Measurements from ENCODE around the gene PKDREJ.

The PKDREJ gene

DNA sequence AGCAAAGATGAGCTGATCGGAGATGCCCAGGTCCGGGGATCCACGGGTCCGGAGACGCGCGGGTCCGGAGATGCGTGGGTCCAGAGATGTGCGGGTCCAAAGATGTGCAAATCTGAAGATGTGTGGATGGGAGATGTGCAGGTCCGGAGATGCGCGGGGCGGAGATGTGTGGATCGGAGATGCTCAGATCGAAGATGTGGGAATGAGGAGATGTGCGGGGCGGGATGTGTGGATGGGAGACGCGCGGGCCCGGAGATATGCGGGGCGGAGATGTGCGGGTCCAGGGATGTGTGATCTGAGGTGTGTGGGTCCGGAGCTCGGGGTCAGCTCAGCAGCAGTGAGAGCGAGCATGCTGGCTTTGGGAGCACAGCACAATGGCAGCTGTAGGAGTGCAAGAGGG lies 48.5 kb downstream of the PKDREJ start:
- no peaks in the 10 kb centered on the region for H3K79me2 ChIP-seq (ENCODE audit: control insufficient read depth, low read length)
- no peak for TF ChIP-seq EZH2phosphoT487 (IDR thresholded peaks at IDR 0.05; ENCODE audit: borderline replicate concordance, low read length)
- TF ChIP-seq, protein P1, sequence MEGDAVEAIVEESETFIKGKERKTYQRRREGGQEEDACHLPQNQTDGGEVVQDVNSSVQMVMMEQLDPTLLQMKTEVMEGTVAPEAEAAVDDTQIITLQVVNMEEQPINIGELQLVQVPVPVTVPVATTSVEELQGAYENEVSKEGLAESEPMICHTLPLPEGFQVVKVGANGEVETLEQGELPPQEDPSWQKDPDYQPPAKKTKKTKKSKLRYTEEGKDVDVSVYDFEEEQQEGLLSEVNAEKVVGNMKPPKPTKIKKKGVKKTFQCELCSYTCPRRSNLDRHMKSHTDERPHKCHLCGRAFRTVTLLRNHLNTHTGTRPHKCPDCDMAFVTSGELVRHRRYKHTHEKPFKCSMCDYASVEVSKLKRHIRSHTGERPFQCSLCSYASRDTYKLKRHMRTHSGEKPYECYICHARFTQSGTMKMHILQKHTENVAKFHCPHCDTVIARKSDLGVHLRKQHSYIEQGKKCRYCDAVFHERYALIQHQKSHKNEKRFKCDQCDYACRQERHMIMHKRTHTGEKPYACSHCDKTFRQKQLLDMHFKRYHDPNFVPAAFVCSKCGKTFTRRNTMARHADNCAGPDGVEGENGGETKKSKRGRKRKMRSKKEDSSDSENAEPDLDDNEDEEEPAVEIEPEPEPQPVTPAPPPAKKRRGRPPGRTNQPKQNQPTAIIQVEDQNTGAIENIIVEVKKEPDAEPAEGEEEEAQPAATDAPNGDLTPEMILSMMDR (IDR thresholded peaks at IDR 0.05; ENCODE audit: low read depth, low read length, poor library complexity, severe bottlenecking) = no peak
- no peaks in the 10 kb centered on the region for H3K4me1 ChIP-seq (ENCODE audit: control insufficient read depth, low read length)
- H3F3A ChIP-seq (ENCODE audit: control insufficient read depth, insufficient read depth) = no peaks in the 10 kb centered on the region
- H3K27ac ChIP-seq (ENCODE audit: low read depth, low read length) = no peak overlapping the region
- H3K27me3 ChIP-seq (ENCODE audit: control insufficient read depth, low read length) = no peaks in the 10 kb centered on the region
- no peaks in the 10 kb centered on the region for H4K20me1 ChIP-seq (ENCODE audit: control insufficient read depth, insufficient read depth, low read depth, low read length)
- H3K9me3 ChIP-seq (ENCODE audit: control insufficient read depth, insufficient read depth, low read length) = no peaks in the 10 kb centered on the region
- no peak overlapping the region for H3K4me3 ChIP-seq (ENCODE audit: low read length)
- H3K4me2 ChIP-seq (ENCODE audit: low read length) = no peak overlapping the region
- H3K9me2 ChIP-seq (replicated peaks; ENCODE audit: control insufficient read depth, low read length) = no peaks in the 10 kb centered on the region
- no peaks in the 10 kb centered on the region for H3K36me3 ChIP-seq (ENCODE audit: control insufficient read depth, low read length)

DNA sequence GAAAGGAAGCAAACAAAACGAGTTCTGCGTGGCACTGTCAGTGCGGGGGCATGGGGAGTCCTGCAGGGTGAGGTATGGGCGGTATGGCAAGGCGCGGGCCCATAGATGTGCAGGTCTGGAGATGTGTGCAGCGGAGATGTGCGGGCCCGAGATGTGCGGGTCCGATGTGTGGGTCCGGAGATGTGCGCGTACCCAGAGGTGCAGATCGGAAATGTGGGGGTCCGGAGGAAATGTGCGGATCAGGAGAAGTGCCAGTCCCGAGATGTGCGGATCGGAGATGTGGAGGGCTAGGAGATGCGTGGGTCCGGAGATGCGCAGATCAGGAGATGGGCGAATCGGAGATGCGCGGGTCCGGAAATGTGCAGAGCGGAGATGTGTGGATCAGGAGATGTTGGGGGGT lies 49.0 kb downstream of the PKDREJ start:
- H3K4me3 ChIP-seq (ENCODE audit: low read length) = no peak overlapping the region
- no peaks in the 10 kb centered on the region for H3F3A ChIP-seq (ENCODE audit: control insufficient read depth, insufficient read depth)
- no peaks in the 10 kb centered on the region for H4K20me1 ChIP-seq (ENCODE audit: control insufficient read depth, insufficient read depth, low read depth, low read length)
- no peak overlapping the region for H3K4me2 ChIP-seq (ENCODE audit: low read length)
- no peaks in the 10 kb centered on the region for H3K9me2 ChIP-seq (replicated peaks; ENCODE audit: control insufficient read depth, low read length)
- no peaks in the 10 kb centered on the region for H3K27me3 ChIP-seq (ENCODE audit: control insufficient read depth, low read length)
- no peak for TF ChIP-seq EZH2phosphoT487 (IDR thresholded peaks at IDR 0.05; ENCODE audit: borderline replicate concordance, low read length)
- TF ChIP-seq, protein P1 (IDR thresholded peaks at IDR 0.05; ENCODE audit: low read depth, low read length, poor library complexity, severe bottlenecking) = no peak
- H3K27ac ChIP-seq (ENCODE audit: low read depth, low read length) = no peak overlapping the region
- no peaks in the 10 kb centered on the region for H3K4me1 ChIP-seq (ENCODE audit: control insufficient read depth, low read length)
- H3K36me3 ChIP-seq (ENCODE audit: control insufficient read depth, low read length) = no peaks in the 10 kb centered on the region
- H3K9me3 ChIP-seq (ENCODE audit: control insufficient read depth, insufficient read depth, low read length) = no peaks in the 10 kb centered on the region
- no peaks in the 10 kb centered on the region for H3K79me2 ChIP-seq (ENCODE audit: control insufficient read depth, low read length)

DNA sequence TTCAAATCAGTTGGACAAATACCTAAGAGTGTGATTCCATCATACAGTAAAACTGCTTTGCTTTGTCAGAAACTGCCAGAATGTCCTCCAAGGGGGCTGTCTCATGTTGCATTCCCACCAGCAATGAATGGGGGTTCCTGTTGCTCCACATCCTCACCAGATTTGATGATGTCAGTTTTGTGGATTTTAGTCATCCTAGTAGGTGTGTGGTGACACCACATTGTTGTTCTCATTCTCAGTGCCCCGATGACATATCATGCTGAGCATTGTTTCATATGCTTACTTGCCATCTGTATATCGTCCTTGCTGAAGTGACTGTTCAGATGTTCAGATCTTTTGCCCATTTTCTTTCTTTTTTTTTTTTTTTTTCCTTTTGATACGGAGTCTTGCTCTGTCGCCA lies 50.1 kb downstream of the PKDREJ start:
- Histone ChIP-seq H3K9me2 (replicated peaks; ENCODE audit: control insufficient read depth, low read length) (no peaks in the 10 kb centered on the region), H3F3A (ENCODE audit: control insufficient read depth, insufficient read depth) (no peaks in the 10 kb centered on the region), H3K4me1 (ENCODE audit: control insufficient read depth, low read length) (no peaks in the 10 kb centered on the region), H3K27ac (ENCODE audit: low read depth, low read length) (no peak overlapping the region), H4K20me1 (ENCODE audit: control insufficient read depth, insufficient read depth, low read depth, low read length) (no peaks in the 10 kb centered on the region), H3K9me3 (ENCODE audit: control insufficient read depth, insufficient read depth, low read length) (no peaks in the 10 kb centered on the region), H3K4me3 (ENCODE audit: low read length) (no peak overlapping the region), H3K27me3 (ENCODE audit: control insufficient read depth, low read length) (no peaks in the 10 kb centered on the region), H3K36me3 (ENCODE audit: control insufficient read depth, low read length) (no peaks in the 10 kb centered on the region), H3K4me2 (ENCODE audit: low read length) (no peak overlapping the region), H3K79me2 (ENCODE audit: control insufficient read depth, low read length) (no peaks in the 10 kb centered on the region)
- TF ChIP-seq, protein P1 (IDR thresholded peaks at IDR 0.05; ENCODE audit: low read depth, low read length, poor library complexity, severe bottlenecking) = no peak
- no peak for TF ChIP-seq EZH2phosphoT487 (IDR thresholded peaks at IDR 0.05; ENCODE audit: borderline replicate concordance, low read length)

DNA sequence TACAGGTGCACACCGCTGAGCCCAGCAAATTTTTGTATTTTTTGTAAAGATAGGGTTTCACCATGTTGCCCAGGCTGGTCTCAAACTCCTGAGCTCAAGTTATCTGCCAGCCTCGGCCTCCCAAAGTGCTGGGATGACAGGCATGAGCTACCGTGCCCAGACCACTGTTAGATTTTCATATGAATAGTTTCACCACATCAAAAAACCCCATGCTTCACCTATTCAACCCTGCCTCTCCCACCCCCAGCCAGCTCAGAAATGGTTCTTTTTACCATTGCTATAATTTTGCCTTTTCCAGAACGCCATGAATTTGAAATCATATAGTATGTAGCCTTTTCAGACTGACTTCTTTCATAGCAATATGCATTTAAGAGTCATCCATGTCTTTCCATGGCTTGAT lies 50.9 kb downstream of the PKDREJ start:
- Histone ChIP-seq H3K27ac (ENCODE audit: low read depth, low read length) (no peak overlapping the region), H3K4me3 (ENCODE audit: low read length) (no peak overlapping the region), H3K4me2 (ENCODE audit: low read length) (no peak overlapping the region), H3F3A (ENCODE audit: control insufficient read depth, insufficient read depth) (no peaks in the 10 kb centered on the region), H3K79me2 (ENCODE audit: control insufficient read depth, low read length) (no peaks in the 10 kb centered on the region), H3K9me3 (ENCODE audit: control insufficient read depth, insufficient read depth, low read length) (no peaks in the 10 kb centered on the region), H3K9me2 (replicated peaks; ENCODE audit: control insufficient read depth, low read length) (no peaks in the 10 kb centered on the region), H3K4me1 (ENCODE audit: control insufficient read depth, low read length) (no peaks in the 10 kb centered on the region), H3K27me3 (ENCODE audit: control insufficient read depth, low read length) (no peaks in the 10 kb centered on the region), H3K36me3 (ENCODE audit: control insufficient read depth, low read length) (no peaks in the 10 kb centered on the region), H4K20me1 (ENCODE audit: control insufficient read depth, insufficient read depth, low read depth, low read length) (no peaks in the 10 kb centered on the region)
- TF ChIP-seq EZH2phosphoT487 (IDR thresholded peaks at IDR 0.05; ENCODE audit: borderline replicate concordance, low read length) = no peak
- TF ChIP-seq, protein P1 (IDR thresholded peaks at IDR 0.05; ENCODE audit: low read depth, low read length, poor library complexity, severe bottlenecking) = no peak

Measured in DOHH2 (cell line).